H1 (cell line): Measurements from ENCODE around the gene LRRC37A3. TPM values are rescaled to one million over a fixed set of nuclear protein-coding genes. Genes with fewer than 3 reads are reported as not detected.
"Not testable (repeated sequence)": the region's sequence is repeated elsewhere in the genome, so short reads cannot be mapped to it uniquely, and the experiment has no call there.

Experiments used
- CTCF ChIA-PET: fragments of 300-600 bp; sonication (Branson Sonifier 250); formaldehyde crosslinking; loops from one replicate; lab custom pipeline; 2021; ENCODE audit not compliant: partially characterized antibody; lab: Charles Lee
- POLR2A ChIA-PET: fragments of 300-600 bp; sonication (Branson Sonifier 250); formaldehyde crosslinking; loops from one replicate; lab custom pipeline; 2021; ENCODE audit warnings: inconsistent platforms; ENCODE audit not compliant: partially characterized antibody; lab: Charles Lee
- DNase-seq, 2 experiments: peaks; one replicate each; pipeline versions ENCODE4 v3.0.0 to v3.0.0-alpha.2; 2010 to 2022; ENCODE audit warnings: low spot score in 2 of 2, low read depth in 1 of 2, mixed read lengths in 1 of 2
- FAIRE-seq: peaks from 2 replicates; lab custom pipeline; 2011; peaks lifted over from hg19 to GRCh38; lab: Jason Lieb, UNC
- H2AFZ ChIP-seq: 2 replicates; pipeline ENCODE4 v1.8.1; 2012; ENCODE audit warnings: low read length, inconsistent platforms
- H2AK5ac ChIP-seq: 2 replicates; pipeline ENCODE4 v1.6.1; 2013; ENCODE audit warnings: low read depth, low read length
- H2BK120ac ChIP-seq: replicated peaks from 2 replicates; pipeline ENCODE3; 2013; ENCODE audit warnings: low read depth, low read length, inconsistent platforms
- H2BK12ac ChIP-seq: 2 replicates; pipeline ENCODE4 v1.6.1; 2013; ENCODE audit warnings: low read depth, low read length
- H2BK15ac ChIP-seq: 2 replicates; pipeline ENCODE4 v1.6.1; 2013; ENCODE audit warnings: low read length
- H2BK20ac ChIP-seq: 2 replicates; pipeline ENCODE4 v1.6.1; 2013; ENCODE audit warnings: low read length
- H2BK5ac ChIP-seq: 2 replicates; pipeline ENCODE4 v1.6.1; 2013; ENCODE audit warnings: low read depth, low read length
- H3K14ac ChIP-seq: 2 replicates; pipeline ENCODE4 v1.6.1; 2013; ENCODE audit warnings: inconsistent platforms; ENCODE audit not compliant: insufficient read length
- H3K18ac ChIP-seq: 2 replicates; pipeline ENCODE4 v1.6.1; 2013; ENCODE audit warnings: low read length; ENCODE audit errors: extremely low read depth
- H3K23ac ChIP-seq: 2 replicates; pipeline ENCODE4 v1.6.1; 2013; ENCODE audit warnings: inconsistent platforms; ENCODE audit not compliant: insufficient read length
- H3K23me2 ChIP-seq: 2 replicates; pipeline ENCODE4 v1.6.1; 2013; ENCODE audit warnings: low read depth, low read length
- H3K27ac ChIP-seq: 2 replicates; pipeline ENCODE4 v1.6.1; 2011; ENCODE audit warnings: low read depth, low read length, inconsistent platforms
- H3K27me3 ChIP-seq, 4 experiments: replicated peaks in 1 of 4; 1 replicate in 1 of 4; 2 replicates in 3 of 4; pipeline versions ENCODE4 v1.6.1 to v1.8.1; 2011 to 2013; ENCODE audit warnings: low read length in 3 of 4, mild to moderate bottlenecking in 3 of 4, inconsistent platforms in 2 of 4, mixed read lengths in 2 of 4, moderate library complexity in 1 of 4; ENCODE audit not compliant: control insufficient read depth in 3 of 4, insufficient read depth in 3 of 4; ENCODE audit errors: extremely low read depth in 1 of 4
- H3K36me3 ChIP-seq, 4 experiments: 2 replicates each; pipeline versions ENCODE4 v1.6.1 to v1.8.1; 2011 to 2013; ENCODE audit warnings: mild to moderate bottlenecking in 4 of 4, low read length in 3 of 4, moderate library complexity in 2 of 4, control low read depth in 1 of 4, inconsistent platforms in 1 of 4; ENCODE audit not compliant: insufficient read depth in 4 of 4, control insufficient read depth in 2 of 4
- H3K4ac ChIP-seq: replicated peaks from 2 replicates; pipeline ENCODE3; 2013; ENCODE audit warnings: low read length, low read depth, mixed read lengths, inconsistent platforms; ENCODE audit not compliant: insufficient read length
- H3K4me1 ChIP-seq, 4 experiments: replicated peaks in 1 of 4; 1 replicate in 1 of 4; 2 replicates in 3 of 4; pipeline versions ENCODE4 v1.6.1 to v1.8.1; 2011 to 2013; ENCODE audit warnings: low read length in 3 of 4, inconsistent platforms in 2 of 4, mixed read lengths in 1 of 4; ENCODE audit not compliant: insufficient read depth in 4 of 4, control insufficient read depth in 3 of 4
- H3K4me2 ChIP-seq, 2 experiments: 2 replicates each; pipeline versions ENCODE4 v1.6.1 to v1.8.1; 2011 to 2013; ENCODE audit warnings: low read depth in 2 of 2, low read length in 2 of 2, control low read depth in 1 of 2, inconsistent platforms in 1 of 2, mild to moderate bottlenecking in 1 of 2; ENCODE audit not compliant: insufficient read depth in 1 of 2
- H3K4me3 ChIP-seq, 4 experiments: fragments of 200-600, 300-600 bp in 1 of 4; sonication (generic), shearing (Covaris generic), sonication (Bioruptor Twin) in 1 of 4; 2 replicates each; pipeline versions ENCODE4 v1.5.1 to v1.8.1; 2011 to 2016; ENCODE audit warnings: low read length in 4 of 4, low read depth in 3 of 4, control low read depth in 2 of 4, inconsistent platforms in 2 of 4, mild to moderate bottlenecking in 2 of 4, mixed read lengths in 1 of 4, moderate library complexity in 1 of 4; ENCODE audit not compliant: insufficient read depth in 2 of 4; ENCODE audit errors: extremely low read depth in 1 of 4
- H3K56ac ChIP-seq: replicated peaks from 2 replicates; pipeline ENCODE3; 2013; ENCODE audit warnings: low read depth, mild to moderate bottlenecking, mixed read lengths, low read length, inconsistent platforms; ENCODE audit not compliant: insufficient read length
- H3K79me1 ChIP-seq: 2 replicates; pipeline ENCODE4 v1.6.1; 2013; ENCODE audit warnings: low read depth, low read length, control low read depth
- H3K79me2 ChIP-seq, 2 experiments: 2 replicates each; pipeline versions ENCODE4 v1.6.1 to v1.8.1; 2012 to 2013; ENCODE audit warnings: low read length in 2 of 2, mild to moderate bottlenecking in 2 of 2, inconsistent platforms in 1 of 2; ENCODE audit not compliant: insufficient read depth in 2 of 2, control insufficient read depth in 1 of 2
- H3K9ac ChIP-seq, 4 experiments: replicated peaks in 1 of 4; 1 replicate in 1 of 4; 2 replicates in 3 of 4; pipeline versions ENCODE4 v1.6.1 to v1.8.1; 2011 to 2013; ENCODE audit warnings: low read depth in 3 of 4, low read length in 3 of 4, control low read depth in 2 of 4, mild to moderate bottlenecking in 2 of 4, moderate library complexity in 2 of 4, inconsistent platforms in 1 of 4; ENCODE audit errors: extremely low read depth in 1 of 4
- H3K9me3 ChIP-seq, 2 experiments: 2 replicates each; pipeline versions ENCODE4 v1.6.1 to v1.8.1; 2012 to 2013; ENCODE audit warnings: mild to moderate bottlenecking in 2 of 2, moderate library complexity in 2 of 2, control low read depth in 1 of 2, inconsistent platforms in 1 of 2, low read depth in 1 of 2, low read length in 1 of 2, mixed read lengths in 1 of 2; ENCODE audit not compliant: insufficient read depth in 2 of 2
- H4K20me1 ChIP-seq, 2 experiments: replicated peaks in 1 of 2; 2 replicates each; pipeline versions ENCODE3 to v1.8.1; 2011 to 2013; ENCODE audit warnings: inconsistent platforms in 2 of 2, low read length in 2 of 2, mild to moderate bottlenecking in 1 of 2; ENCODE audit not compliant: insufficient read depth in 2 of 2, control insufficient read depth in 1 of 2
- H4K5ac ChIP-seq: 2 replicates; pipeline ENCODE4 v1.6.1; 2013; ENCODE audit warnings: low read length, low read depth, mixed read lengths, inconsistent platforms; ENCODE audit not compliant: insufficient read length
- H4K8ac ChIP-seq: 2 replicates; pipeline ENCODE4 v1.8.0; 2013; ENCODE audit warnings: mild to moderate bottlenecking, moderate library complexity, low read length, inconsistent platforms; ENCODE audit not compliant: insufficient read depth; ENCODE audit errors: extremely low read depth
- H4K91ac ChIP-seq: replicated peaks from 2 replicates; pipeline ENCODE3; 2013; ENCODE audit warnings: low read length, mixed read lengths, inconsistent platforms; ENCODE audit not compliant: insufficient read length
- WGBS, 2 experiments: shearing (Covaris generic) in 1 of 2; methylation state at CpG; one replicate each; pipeline versions ENCODE4 v1.1.6 to v1.1.7; 2013 to 2015; ENCODE audit warnings: low lambda C conversion rate in 2 of 2, mixed read lengths in 2 of 2, inconsistent platforms in 1 of 2, low coverage in 1 of 2, missing lambda C conversion rate in 1 of 2; ENCODE audit not compliant: insufficient replicate concordance in 2 of 2, insufficient coverage in 1 of 2, insufficient read length in 1 of 2; ENCODE audit errors: extremely low coverage in 1 of 2, missing lambda C conversion rate in 1 of 2; 5-methylcytosine and 5-hydroxymethylcytosine counted together
- polyA plus RNA-seq, 7 experiments: library from polyadenylated mRNA; depleted of rRNA in 3 of 7; stranded (reverse) in 5 of 7; unstranded in 2 of 7; fragments of >200 nt in 5 of 7; fragments of 200-250 nt in 2 of 7; gene quantifications; 1 replicate in 5 of 7; 2 replicates in 1 of 7; 4 replicates in 1 of 7; pipeline versions ENCODE4 v1.2.1 to v1.2.3, GENCODE V29; 2011 to 2013; ENCODE audit warnings: missing spikeins in 2 of 7, mixed read lengths in 2 of 7
- total RNA-seq: library from RNA; stranded (reverse); fragmentation: NEBNext Ultra II Directional; extraction: Animal tissue kit (Norgen Biotek cat#: 25700); gene quantifications from 2 replicates; pipeline ENCODE4 v1.2.1, GENCODE V29; 2021

LRRC37A3 gene
- total and polyA plus RNA-seq, 2 of the 8 experiments (the other 6 are each of a cell fraction or from before 2014, with no cell fraction given), result 2.7 to 9.4 TPM

DNA sequence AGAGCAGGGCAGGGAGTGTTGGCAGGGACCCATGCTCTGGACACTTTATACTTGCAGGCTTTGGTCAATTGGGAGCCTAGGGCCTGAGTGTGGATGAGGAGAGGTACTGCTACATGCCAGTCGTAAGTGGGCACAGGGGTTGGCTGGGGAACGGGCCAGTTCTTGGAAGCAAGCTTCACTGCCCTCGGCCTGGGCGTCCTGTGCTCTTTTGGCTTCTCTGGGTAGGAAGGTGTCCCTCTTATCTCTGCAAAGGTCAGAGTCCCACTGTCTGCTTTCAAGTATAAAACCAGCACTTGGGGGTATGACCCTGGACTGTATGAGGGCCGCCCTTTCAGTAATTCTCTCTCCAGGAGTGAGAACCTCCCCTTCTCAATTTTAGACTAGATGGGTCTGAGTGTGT is 80.8 kb downstream of the LRRC37A3 start:
- H3K4me2 ChIP-seq, H3K27me3 ChIP-seq, H2BK20ac ChIP-seq, H3K4ac ChIP-seq, CTCF ChIA-PET, H3K36me3 ChIP-seq, H3K14ac ChIP-seq, H3K79me1 ChIP-seq, FAIRE-seq, H3K23ac ChIP-seq, DNase-seq, POLR2A ChIA-PET, H2AFZ ChIP-seq, H3K27ac ChIP-seq, H3K23me2 ChIP-seq, H2BK5ac ChIP-seq, H3K4me1 ChIP-seq, H2AK5ac ChIP-seq, H4K20me1 ChIP-seq, H3K9ac ChIP-seq, H2BK15ac ChIP-seq, H3K4me3 ChIP-seq, H3K9me3 ChIP-seq, H4K8ac ChIP-seq, H2BK120ac ChIP-seq, H3K56ac ChIP-seq, H3K18ac ChIP-seq, H3K79me2 ChIP-seq, H4K5ac ChIP-seq, H2BK12ac ChIP-seq, H4K91ac ChIP-seq: not testable (repeated sequence)
- 93% methylated on average over 5 of the region's 5 CpGs; no CpG with 5 or more reads in 1 of the 2 experiments for WGBS, 2 experiments
